HCT116 (cell line): ENCODE measurements around the gene KCMF1. TPM values are rescaled to one million over a fixed set of nuclear protein-coding genes. Genes with fewer than 3 reads are reported as not detected.

Source experiments
- ATAC-seq: fragments of 200-7000 bp; cut with Tn5 transposase; 2 replicates; pipeline ENCODE4 v1.9.1; 2020; ENCODE audit warnings: mild to moderate bottlenecking, moderate library complexity
- BruUV-seq: library from RNA; stranded (reverse); fragments of 400-500 nt; replicated peaks from 2 replicates; lab custom pipeline; 2021; lab: Mats Ljungman, UMichigan
- CTCF ChIA-PET: fragments of 300-600 bp; sonication (Branson Sonifier 250); formaldehyde crosslinking; loops from one replicate; lab custom pipeline; 2021; ENCODE audit warnings: antibody characterized with exemption; lab: Charles Lee
- POLR2A ChIA-PET: fragments of 300-600, 350-600 bp; sonication (Branson Sonifier 250); formaldehyde crosslinking; loops from one replicate; lab custom pipeline; 2021; ENCODE audit warnings: antibody characterized with exemption; lab: Charles Lee
- RAD21 ChIA-PET, 2 experiments: fragments of 300-600 bp; sonication (Branson Sonifier 250); formaldehyde crosslinking; loops; one replicate each; lab custom pipeline; 2023; ENCODE audit warnings: low total read pairs in 2 of 2; ENCODE audit not compliant: uncharacterized antibody in 2 of 2, unreplicated experiment in 2 of 2, low non-redundant PET in 1 of 2; lab: Charles Lee
- DNase-seq: peaks from one replicate; pipeline ENCODE4 v3.0.0-alpha.2; 2010; ENCODE audit warnings: low read depth, low spot score
- H2AFZ ChIP-seq: fragments of 200-600 bp; shearing (Covaris generic), sonication (generic); 2 replicates; pipeline ENCODE4 v1.6.1; 2017; ENCODE audit warnings: low read depth, mixed run types, mixed read lengths, antibody characterized with exemption, low read length; ENCODE audit not compliant: poor library complexity, severe bottlenecking
- H3K27ac ChIP-seq: 2 replicates; pipeline ENCODE4 v1.5.1; 2012; ENCODE audit warnings: low read depth, low read length
- H3K27me3 ChIP-seq: fragments of 200-600 bp; sonication (generic); 2 replicates; pipeline ENCODE4 v1.6.1; 2016; ENCODE audit warnings: mixed run types, low read length, mixed read lengths; ENCODE audit not compliant: insufficient read depth
- H3K36me3 ChIP-seq, 2 experiments: fragments of 200-500 bp in 1 of 2; fragments of 200-600 bp in 1 of 2; sonication (Bioruptor generic) in 1 of 2; sonication (generic) in 1 of 2; 2 replicates each; pipeline versions ENCODE4 v1.5.1 to v1.6.1; 2014 to 2016; ENCODE audit warnings: low read length in 2 of 2, inconsistent platforms in 1 of 2, mixed read lengths in 1 of 2, mixed run types in 1 of 2; ENCODE audit not compliant: insufficient read depth in 2 of 2, control insufficient read depth in 1 of 2
- H3K4me1 ChIP-seq, 2 experiments: fragments of 200-600 bp in 1 of 2; sonication (generic) in 1 of 2; 2 replicates each; pipeline versions ENCODE4 v1.5.1 to v1.6.1; 2012 to 2017; ENCODE audit warnings: low read length in 2 of 2, inconsistent platforms in 1 of 2, mild to moderate bottlenecking in 1 of 2, mixed read lengths in 1 of 2, mixed run types in 1 of 2, moderate library complexity in 1 of 2; ENCODE audit not compliant: insufficient read depth in 2 of 2, control insufficient read depth in 1 of 2
- H3K4me2 ChIP-seq: fragments of 200-600 bp; sonication (generic); 2 replicates; pipeline ENCODE4 v1.6.1; 2017; ENCODE audit warnings: mixed run types, low read length, mixed read lengths
- H3K4me3 ChIP-seq, 2 experiments: fragments of 200-600 bp in 1 of 2; sonication (generic) in 1 of 2; replicated peaks in 1 of 2; 2 replicates each; pipeline ENCODE4 v1.5.1; 2011 to 2016; ENCODE audit warnings: low read length in 2 of 2, control low read depth in 1 of 2, low read depth in 1 of 2, mild to moderate bottlenecking in 1 of 2, mixed read lengths in 1 of 2, mixed run types in 1 of 2
- H3K79me2 ChIP-seq: fragments of 200-600 bp; sonication (generic); 2 replicates; pipeline ENCODE4 v1.6.1; 2017; ENCODE audit warnings: mild to moderate bottlenecking, mixed run types, low read length, moderate library complexity, mixed read lengths; ENCODE audit not compliant: insufficient read depth
- H3K9ac ChIP-seq: fragments of 200-600 bp; sonication (generic); 2 replicates; pipeline ENCODE4 v1.6.1; 2016; ENCODE audit warnings: low read length, mixed read lengths
- H3K9me2 ChIP-seq: fragments of 200-600 bp; sonication (generic), shearing (Covaris generic); 2 replicates; pipeline ENCODE4 v1.6.1; 2017; ENCODE audit warnings: mixed run types, mild to moderate bottlenecking, moderate library complexity; ENCODE audit not compliant: insufficient read depth
- H3K9me3 ChIP-seq, 2 experiments: fragments of 200-500 bp in 1 of 2; fragments of 200-600 bp in 1 of 2; sonication (Bioruptor generic) in 1 of 2; sonication (generic) in 1 of 2; 2 replicates each; pipeline ENCODE4 v1.6.1; 2014 to 2017; ENCODE audit warnings: low read length in 2 of 2, mixed read lengths in 2 of 2, inconsistent platforms in 1 of 2, low read depth in 1 of 2, mild to moderate bottlenecking in 1 of 2, mixed run types in 1 of 2, moderate library complexity in 1 of 2; ENCODE audit not compliant: control insufficient read depth in 1 of 2, insufficient read depth in 1 of 2
- H4K20me1 ChIP-seq: fragments of 200-600 bp; sonication (generic), shearing (Covaris generic); 2 replicates; pipeline ENCODE4 v1.6.1; 2017; ENCODE audit warnings: mixed run types, mild to moderate bottlenecking, moderate library complexity; ENCODE audit not compliant: insufficient read depth
- ELF1 ChIP-seq: IDR thresholded peaks from 2 replicates; pipeline ENCODE4 v1.6.1; 2012; ENCODE audit warnings: low read depth, borderline replicate concordance
- FOSL1 ChIP-seq: IDR thresholded peaks from 2 replicates; pipeline ENCODE4 v1.6.1; 2012; ENCODE audit warnings: low read depth
- POLR2AphosphoS5 ChIP-seq: IDR thresholded peaks from 2 replicates; pipeline ENCODE4 v1.6.1; 2011; ENCODE audit warnings: mild to moderate bottlenecking, low read depth, low read length, moderate library complexity
- RAD21 ChIP-seq: IDR thresholded peaks from 2 replicates; pipeline ENCODE4 v1.6.1; 2012; ENCODE audit warnings: low read depth, mild to moderate bottlenecking
- TCF7L2 ChIP-seq: IDR thresholded peaks from 2 replicates; pipeline ENCODE4 v1.7.0; 2011; ENCODE audit warnings: borderline replicate concordance, inconsistent platforms; ENCODE audit not compliant: insufficient read depth, insufficient read length; ENCODE audit errors: extremely low read depth
- YY1 ChIP-seq: IDR thresholded peaks from 2 replicates; pipeline ENCODE4 v1.6.1; 2011; ENCODE audit warnings: low read length, low read depth, moderate library complexity, mild to moderate bottlenecking; ENCODE audit not compliant: insufficient replicate concordance; ENCODE audit errors: extremely low read depth
- intact Hi-C: fragments of 100-400 bp; cut with micrococcal nuclease; formaldehyde crosslinking; loops from 2 replicates; pipeline ENCODE4 v1.10.0; 2022
- total RNA-seq: library from RNA; stranded (reverse); gene quantifications from one replicate; pipeline ENCODE4 v1.2.1, GENCODE V29; 2021; ENCODE audit not compliant: unreplicated experiment
- TF ChIP-seq, protein P1 (sequence below): IDR thresholded peaks from 2 replicates; pipeline ENCODE4 v1.6.1; 2012; ENCODE audit warnings: low read depth

Gene KCMF1
- total RNA-seq, 1 experiment from 2014 or later, result 119 TPM

DNA sequence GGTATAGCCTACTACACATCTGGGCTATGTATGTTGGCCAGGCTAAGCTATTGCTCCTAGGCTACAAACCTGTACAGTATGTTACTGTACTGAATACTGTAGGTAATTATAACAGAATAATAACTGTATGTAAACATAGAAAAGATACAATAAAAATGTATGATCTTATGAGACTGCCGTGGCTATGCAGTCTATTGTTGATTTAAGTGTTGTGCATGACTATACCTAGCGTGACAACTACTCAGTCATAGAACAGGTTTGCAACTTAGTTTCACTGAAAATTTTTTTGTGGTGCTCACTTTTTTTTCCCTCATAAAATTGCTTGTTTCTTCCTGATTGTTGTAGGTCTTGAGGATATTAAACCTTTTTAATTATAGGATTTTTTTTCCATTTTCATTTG lies 25.9 kb downstream of the KCMF1 start:
- ChIA-PET CTCF (no interaction called here), POLR2A (no interaction called here), RAD21 (no interaction called here)
- no TSS peak for BruUV-seq
- Histone ChIP-seq H3K79me2 (peaks cover 97% of the 10 kb centered on the region), H3K36me3 (no peaks in the 10 kb centered on the region), H3K27me3 (no peaks in the 10 kb centered on the region), H3K9ac (no peak overlapping the region), H3K4me1 (peaks cover 2 to 5% of the 10 kb centered on the region in 2 experiments; a peak in 3 of 4 replicates), H3K27ac (no peak overlapping the region), H3K9me3 (no peaks in the 10 kb centered on the region), H2AFZ (no peak overlapping the region), H3K4me2 (no peak overlapping the region), H4K20me1 (peaks cover 21% of the 10 kb centered on the region), H3K4me3 (no peak overlapping the region), H3K9me2 (no peaks in the 10 kb centered on the region)
- intact Hi-C loops, result no loop called here
- TF ChIP-seq YY1 (no peak), ELF1 (no peak)
- TF ChIP-seq, protein P1, sequence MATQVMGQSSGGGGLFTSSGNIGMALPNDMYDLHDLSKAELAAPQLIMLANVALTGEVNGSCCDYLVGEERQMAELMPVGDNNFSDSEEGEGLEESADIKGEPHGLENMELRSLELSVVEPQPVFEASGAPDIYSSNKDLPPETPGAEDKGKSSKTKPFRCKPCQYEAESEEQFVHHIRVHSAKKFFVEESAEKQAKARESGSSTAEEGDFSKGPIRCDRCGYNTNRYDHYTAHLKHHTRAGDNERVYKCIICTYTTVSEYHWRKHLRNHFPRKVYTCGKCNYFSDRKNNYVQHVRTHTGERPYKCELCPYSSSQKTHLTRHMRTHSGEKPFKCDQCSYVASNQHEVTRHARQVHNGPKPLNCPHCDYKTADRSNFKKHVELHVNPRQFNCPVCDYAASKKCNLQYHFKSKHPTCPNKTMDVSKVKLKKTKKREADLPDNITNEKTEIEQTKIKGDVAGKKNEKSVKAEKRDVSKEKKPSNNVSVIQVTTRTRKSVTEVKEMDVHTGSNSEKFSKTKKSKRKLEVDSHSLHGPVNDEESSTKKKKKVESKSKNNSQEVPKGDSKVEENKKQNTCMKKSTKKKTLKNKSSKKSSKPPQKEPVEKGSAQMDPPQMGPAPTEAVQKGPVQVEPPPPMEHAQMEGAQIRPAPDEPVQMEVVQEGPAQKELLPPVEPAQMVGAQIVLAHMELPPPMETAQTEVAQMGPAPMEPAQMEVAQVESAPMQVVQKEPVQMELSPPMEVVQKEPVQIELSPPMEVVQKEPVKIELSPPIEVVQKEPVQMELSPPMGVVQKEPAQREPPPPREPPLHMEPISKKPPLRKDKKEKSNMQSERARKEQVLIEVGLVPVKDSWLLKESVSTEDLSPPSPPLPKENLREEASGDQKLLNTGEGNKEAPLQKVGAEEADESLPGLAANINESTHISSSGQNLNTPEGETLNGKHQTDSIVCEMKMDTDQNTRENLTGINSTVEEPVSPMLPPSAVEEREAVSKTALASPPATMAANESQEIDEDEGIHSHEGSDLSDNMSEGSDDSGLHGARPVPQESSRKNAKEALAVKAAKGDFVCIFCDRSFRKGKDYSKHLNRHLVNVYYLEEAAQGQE, result no peak
- ATAC-seq (no peak), DNase-seq (no peak)

DNA sequence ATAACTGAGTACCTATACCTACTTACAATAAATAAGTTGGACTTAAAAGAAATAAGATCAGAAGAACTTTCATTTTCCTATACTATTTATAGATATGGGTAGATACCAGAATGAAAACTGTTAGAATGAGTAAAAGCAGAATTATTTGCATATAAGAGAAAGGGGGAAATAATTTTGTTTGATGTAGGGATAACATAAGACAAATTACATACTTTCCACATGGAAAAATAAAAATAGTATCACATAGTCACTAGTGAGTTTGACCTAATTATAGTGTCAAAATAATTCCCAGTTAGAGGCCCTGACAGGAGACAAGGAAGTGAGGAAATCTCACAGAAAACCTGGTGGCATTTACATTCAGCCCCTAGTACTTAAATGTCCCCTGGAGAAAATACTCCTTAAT lies 28.6 kb downstream of the KCMF1 start:
- POLR2A ChIA-PET, result no interaction called here
- no peak overlapping the region for H2AFZ ChIP-seq
- H3K4me2 ChIP-seq, result no peak overlapping the region
- peaks cover 8 to 14% of the 10 kb centered on the region in 2 experiments for H3K4me1 ChIP-seq
- intact Hi-C loops, result no loop called here
- BruUV-seq, result no TSS peak
- no peak overlapping the region for H3K9ac ChIP-seq
- no peak for DNase-seq
- H3K27me3 ChIP-seq, result no peaks in the 10 kb centered on the region
- RAD21 ChIA-PET, result no interaction called here
- H3K4me3 ChIP-seq, result no peak overlapping the region
- peaks cover 26% of the 10 kb centered on the region for H4K20me1 ChIP-seq
- H3K27ac ChIP-seq, result no peak overlapping the region
- H3K9me3 ChIP-seq, result no peaks in the 10 kb centered on the region
- H3K79me2 ChIP-seq, result peaks cover 98% of the 10 kb centered on the region
- TF ChIP-seq RAD21 (no peak), ELF1 (no peak), FOSL1 (no peak), POLR2AphosphoS5 (no peak), TCF7L2 (no peak)
- H3K36me3 ChIP-seq, result peaks cover 0 to 3% of the 10 kb centered on the region in 2 experiments; a peak in 1 of 4 replicates
- CTCF ChIA-PET, result interaction anchor here (1.3 kb wide), 1 partner anchor 18 kb away, joined by 3 read pairs; no protein-coding TSS in a partner anchor
- no peak for ATAC-seq
- no peaks in the 10 kb centered on the region for H3K9me2 ChIP-seq
